ENCODE data around the gene ITGA7. TPM values are rescaled to one million over a fixed set of nuclear protein-coding genes. Genes with fewer than 3 reads are reported as not detected.

Gene ITGA7
- total and polyA plus RNA-seq, 2 experiments from 2014 or later = 2.0 to 7.2 TPM

DNA sequence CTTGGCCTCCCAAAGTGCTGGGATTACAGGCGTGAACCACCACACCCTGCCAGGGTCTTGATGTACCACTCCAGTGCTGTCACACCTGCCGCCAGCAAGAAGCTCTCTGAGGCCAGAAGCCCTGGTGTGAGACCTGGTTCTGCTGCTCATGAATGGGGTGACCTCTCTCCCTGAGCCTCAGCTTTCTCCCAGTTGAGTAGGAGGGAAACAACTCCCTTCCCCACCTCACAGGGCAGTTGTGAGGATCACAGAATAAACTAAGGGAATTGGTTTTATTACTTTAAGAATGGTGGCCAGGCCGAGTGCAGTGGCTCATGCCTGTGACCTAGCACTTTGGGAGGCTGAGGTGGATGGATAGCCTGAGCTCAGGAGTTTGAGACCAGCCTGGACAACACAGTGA lies 26.9 kb upstream of the ITGA7 start:
- no peak overlapping the region for H3K27ac ChIP-seq
- H3K4me1 ChIP-seq (ENCODE audit: insufficient read depth) = peaks cover 16% of the 10 kb centered on the region
- 85% methylated on average over 3 of the region's 3 CpGs for WGBS, 2 experiments (ENCODE audit: low coverage in 1 of 2, low lambda C conversion rate in 2 of 2, missing lambda C conversion rate in 2 of 2)
- in situ Hi-C loops (cut with MboI) = no loop called here
- no peak overlapping the region for H2AFZ ChIP-seq
- no peaks in the 10 kb centered on the region for H3K36me3 ChIP-seq (ENCODE audit: low read depth)
- no peaks in the 10 kb centered on the region for H3K27me3 ChIP-seq (replicated peaks; ENCODE audit: insufficient read depth)
- no peak overlapping the region for H3K4me2 ChIP-seq (ENCODE audit: unreplicated experiment)
- H3K9me3 ChIP-seq (ENCODE audit: low read depth) = no peaks in the 10 kb centered on the region
- H3F3A ChIP-seq (ENCODE audit: insufficient read depth) = peaks cover 18% of the 10 kb centered on the region
- no peak for DNase-seq
- no peaks in the 10 kb centered on the region for H4K20me1 ChIP-seq (ENCODE audit: insufficient read depth)
- peaks cover 26% of the 10 kb centered on the region for H3K79me2 ChIP-seq (ENCODE audit: insufficient read depth)
- H3K4me3 ChIP-seq = no peak overlapping the region
- H3K9ac ChIP-seq = no peak overlapping the region
- no peaks in the 10 kb centered on the region for H3K9me2 ChIP-seq (ENCODE audit: insufficient read depth)
- TF ChIP-seq EZH2 (IDR thresholded peaks at IDR 0.05; ENCODE audit: insufficient read depth, poor library complexity, severe bottlenecking) (no peak), EZH2phosphoT487 (IDR thresholded peaks at IDR 0.05; ENCODE audit: insufficient read depth, low read depth) (no peak)

DNA sequence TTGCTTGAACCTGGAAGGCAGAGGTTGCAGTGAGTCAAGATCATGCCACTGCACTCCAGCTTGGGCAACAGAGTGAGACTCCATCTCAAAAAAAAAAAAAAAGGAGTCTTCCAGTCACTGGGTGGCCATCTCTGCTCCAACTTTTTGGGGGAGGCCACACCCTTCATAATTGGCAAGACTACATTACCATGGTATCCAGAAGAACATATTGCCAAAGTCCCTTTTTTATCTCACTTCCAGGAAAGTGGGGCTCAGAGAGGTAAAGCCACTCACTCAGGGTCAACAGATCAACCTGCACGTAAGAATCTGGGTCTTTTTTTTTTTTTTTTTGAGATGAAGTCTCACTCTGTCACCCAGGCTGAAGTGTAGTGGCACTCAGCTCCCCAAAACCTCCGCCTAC lies 26.2 kb upstream of the ITGA7 start:
- DNase-seq = no peak
- Histone ChIP-seq H3K4me1 (ENCODE audit: insufficient read depth) (peaks cover 16% of the 10 kb centered on the region), H3K9me3 (ENCODE audit: low read depth) (no peaks in the 10 kb centered on the region), H3K27ac (no peak overlapping the region), H3K4me3 (no peak overlapping the region), H3K79me2 (ENCODE audit: insufficient read depth) (peaks cover 26% of the 10 kb centered on the region), H3K27me3 (replicated peaks; ENCODE audit: insufficient read depth) (no peaks in the 10 kb centered on the region), H3K9ac (no peak overlapping the region), H3K9me2 (ENCODE audit: insufficient read depth) (no peaks in the 10 kb centered on the region), H4K20me1 (ENCODE audit: insufficient read depth) (no peaks in the 10 kb centered on the region), H3F3A (ENCODE audit: insufficient read depth) (peaks cover 15% of the 10 kb centered on the region), H3K4me2 (ENCODE audit: unreplicated experiment) (no peak overlapping the region), H3K36me3 (ENCODE audit: low read depth) (no peaks in the 10 kb centered on the region), H2AFZ (no peak overlapping the region)
- TF ChIP-seq EZH2phosphoT487 (IDR thresholded peaks at IDR 0.05; ENCODE audit: insufficient read depth, low read depth) (no peak), EZH2 (IDR thresholded peaks at IDR 0.05; ENCODE audit: insufficient read depth, poor library complexity, severe bottlenecking) (no peak)
- in situ Hi-C loops (cut with MboI) = no loop called here
- WGBS, 2 experiments (ENCODE audit: low coverage in 1 of 2, low lambda C conversion rate in 2 of 2, missing lambda C conversion rate in 2 of 2) = 93 to 94% methylated on average over 2 of the region's 2 CpGs

DNA sequence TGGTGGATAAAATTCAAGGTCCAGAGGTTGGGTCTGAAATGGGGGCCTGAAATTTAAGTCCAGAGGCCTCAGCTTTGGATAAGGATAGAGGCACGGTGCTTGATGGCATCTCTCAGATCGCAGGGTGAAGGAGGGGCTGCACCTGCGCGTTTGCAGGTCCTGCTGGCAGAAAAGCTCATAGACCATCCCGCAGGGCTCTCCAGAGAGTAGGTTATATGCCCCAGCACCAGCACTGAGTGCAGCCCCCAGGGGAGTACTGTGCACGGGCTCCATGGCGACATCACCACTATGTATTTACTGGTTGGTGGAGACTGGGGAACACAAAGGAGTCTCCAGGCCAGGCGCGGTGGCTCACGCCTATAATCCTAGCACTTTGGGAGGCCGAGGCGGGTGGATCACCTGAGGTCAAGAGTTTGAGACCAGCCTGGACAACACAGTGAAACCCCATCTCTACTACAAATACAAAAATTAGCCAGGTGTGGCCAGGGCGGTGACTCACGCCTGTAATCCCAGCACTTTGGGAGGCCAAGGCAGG lies 25.4 kb upstream of the ITGA7 start:
- Histone ChIP-seq H3K4me1 (ENCODE audit: insufficient read depth) (peaks cover 13% of the 10 kb centered on the region), H3K9me2 (ENCODE audit: insufficient read depth) (no peaks in the 10 kb centered on the region), H3K27ac (no peak overlapping the region), H3K4me2 (ENCODE audit: unreplicated experiment) (no peak overlapping the region), H3K4me3 (no peak overlapping the region), H3F3A (ENCODE audit: insufficient read depth) (peaks cover 15% of the 10 kb centered on the region), H3K27me3 (replicated peaks; ENCODE audit: insufficient read depth) (no peaks in the 10 kb centered on the region), H4K20me1 (ENCODE audit: insufficient read depth) (no peaks in the 10 kb centered on the region), H3K9ac (no peak overlapping the region), H2AFZ (no peak overlapping the region), H3K79me2 (ENCODE audit: insufficient read depth) (peaks cover 31% of the 10 kb centered on the region), H3K9me3 (ENCODE audit: low read depth) (no peaks in the 10 kb centered on the region), H3K36me3 (ENCODE audit: low read depth) (no peaks in the 10 kb centered on the region)
- DNase-seq = no peak
- no peak for TF ChIP-seq EZH2 (IDR thresholded peaks at IDR 0.05; ENCODE audit: insufficient read depth, poor library complexity, severe bottlenecking)
- no peak for TF ChIP-seq EZH2phosphoT487 (IDR thresholded peaks at IDR 0.05; ENCODE audit: insufficient read depth, low read depth)
- in situ Hi-C loops (cut with MboI) = no loop called here
- WGBS, 2 experiments (ENCODE audit: low coverage in 1 of 2, low lambda C conversion rate in 2 of 2, missing lambda C conversion rate in 2 of 2) = 77 to 78% methylated on average over 14 of the region's 14 CpGs

DNA sequence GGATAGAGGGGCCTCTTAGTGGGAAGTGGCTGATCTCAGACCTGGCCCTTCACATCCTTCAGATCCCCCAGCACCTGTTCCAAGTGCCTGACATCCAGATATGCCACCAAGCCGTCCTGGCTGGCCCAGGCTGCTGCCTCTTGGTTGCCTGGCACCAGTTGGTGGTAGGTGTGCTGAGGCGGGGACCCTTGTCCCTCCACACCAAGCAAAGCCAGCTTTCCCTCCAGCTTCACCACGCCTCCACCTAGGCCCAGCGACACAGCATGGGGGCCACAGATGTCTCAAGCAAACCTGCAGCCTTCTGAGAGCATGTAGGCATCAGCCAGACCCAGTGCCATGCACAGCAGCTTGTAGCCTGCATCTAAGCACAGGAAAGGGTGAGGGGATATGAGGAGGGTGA lies 24.6 kb upstream of the ITGA7 start:
- no peak for DNase-seq
- no peaks in the 10 kb centered on the region for H3K27me3 ChIP-seq (replicated peaks; ENCODE audit: insufficient read depth)
- H3K9me3 ChIP-seq (ENCODE audit: low read depth) = no peaks in the 10 kb centered on the region
- H3K9me2 ChIP-seq (ENCODE audit: insufficient read depth) = no peaks in the 10 kb centered on the region
- in situ Hi-C loops (cut with MboI) = no loop called here
- H3K4me3 ChIP-seq = no peak overlapping the region
- H3K79me2 ChIP-seq (ENCODE audit: insufficient read depth) = peaks cover 39% of the 10 kb centered on the region
- H2AFZ ChIP-seq = no peak overlapping the region
- no peak overlapping the region for H3K27ac ChIP-seq
- H3K4me1 ChIP-seq (ENCODE audit: insufficient read depth) = peaks cover 9% of the 10 kb centered on the region; the same call in 1 of the 2 replicates
- H3K36me3 ChIP-seq (ENCODE audit: low read depth) = no peaks in the 10 kb centered on the region
- H4K20me1 ChIP-seq (ENCODE audit: insufficient read depth) = 0 out of 2 replicates have a peak, but pooled peaks cover under 1% of the 10 kb centered on the region
- TF ChIP-seq EZH2phosphoT487 (IDR thresholded peaks at IDR 0.05; ENCODE audit: insufficient read depth, low read depth) (no peak), EZH2 (IDR thresholded peaks at IDR 0.05; ENCODE audit: insufficient read depth, poor library complexity, severe bottlenecking) (no peak)
- WGBS, 2 experiments (ENCODE audit: low coverage in 1 of 2, low lambda C conversion rate in 2 of 2, missing lambda C conversion rate in 2 of 2) = 94 to 95% methylated on average over 4 of the region's 4 CpGs
- no peak overlapping the region for H3K9ac ChIP-seq
- peaks cover 15% of the 10 kb centered on the region for H3F3A ChIP-seq (ENCODE audit: insufficient read depth)
- no peak overlapping the region for H3K4me2 ChIP-seq (ENCODE audit: unreplicated experiment)

Measured in GM23248 (cell line).